HepG2 (cell line): Measurements from ENCODE around the gene PMM2. TPM values are rescaled to one million over a fixed set of nuclear protein-coding genes. Genes with fewer than 3 reads are reported as not detected.

ENCODE experiments used
- CREBL2 ChIP-seq: sonication (generic); formaldehyde crosslinking; IDR thresholded peaks from 2 replicates; pipeline ENCODE4 v1.8.1; 2023; ENCODE audit warnings: missing genetic modification reagents, mild to moderate bottlenecking, borderline replicate concordance
- CSRNP2 ChIP-seq: sonication (generic); formaldehyde crosslinking; conservative IDR thresholded peaks from 2 replicates; pipeline ENCODE4 v1.8.0; 2022; ENCODE audit warnings: low read depth, missing genetic modification reagents
- DMTF1 ChIP-seq: sonication (generic); formaldehyde crosslinking; IDR thresholded peaks from 2 replicates; pipeline ENCODE4 v1.4.0; 2020; ENCODE audit warnings: mild to moderate bottlenecking, missing genetic modification reagents
- GABPB1 ChIP-seq: IDR thresholded peaks from 2 replicates; pipeline ENCODE4 v1.6.1; 2016; ENCODE audit warnings: mild to moderate bottlenecking, missing genetic modification reagents, moderate library complexity, missing compliant biosample characterization
- HNF4A ChIP-seq: sonication (generic); formaldehyde crosslinking; IDR thresholded peaks from 2 replicates; pipeline ENCODE4 v1.4.0; 2020; ENCODE audit warnings: missing genetic modification reagents
- KLF16 ChIP-seq, 2 experiments: sonication (generic) in 1 of 2; formaldehyde crosslinking in 1 of 2; IDR thresholded peaks; 2 replicates each; pipeline versions ENCODE4 v1.6.1 to v1.8.0; 2016 to 2023; ENCODE audit warnings: missing genetic modification reagents in 2 of 2, missing compliant biosample characterization in 1 of 2
- KLF9 ChIP-seq: IDR thresholded peaks from 2 replicates; pipeline ENCODE4 v1.6.1; 2016; ENCODE audit warnings: low read depth
- RAD21 ChIP-seq: fragments of 450-650 bp; formaldehyde crosslinking; IDR thresholded peaks from 2 replicates; pipeline ENCODE4 v1.5.0; 2020; ENCODE audit warnings: mild to moderate bottlenecking
- RBM22 ChIP-seq: fragments of 200-400 bp; formaldehyde crosslinking; optimal IDR thresholded peaks from 2 replicates; pipeline ENCODE3; 2017; ENCODE audit warnings: mild to moderate bottlenecking, low read length, moderate library complexity
- SSRP1 ChIP-seq: IDR thresholded peaks from 2 replicates; pipeline ENCODE4 v1.6.1; 2016; ENCODE audit warnings: control low read depth
- TAF1 ChIP-seq: sonication (generic); formaldehyde crosslinking; IDR thresholded peaks from 2 replicates; pipeline ENCODE4 v1.4.0; 2020; ENCODE audit warnings: missing genetic modification reagents
- THRA ChIP-seq: sonication (generic); formaldehyde crosslinking; IDR thresholded peaks from 2 replicates; pipeline ENCODE4 v1.4.0; 2020; ENCODE audit warnings: missing genetic modification reagents, borderline replicate concordance
- TOPORS ChIP-seq: sonication (generic); formaldehyde crosslinking; IDR thresholded peaks from 2 replicates; pipeline ENCODE4 v1.8.0; 2023; ENCODE audit warnings: mild to moderate bottlenecking, missing genetic modification reagents
- USF2 ChIP-seq, 2 experiments: sonication (generic) in 1 of 2; formaldehyde crosslinking in 1 of 2; IDR thresholded peaks; 2 replicates each; pipeline versions ENCODE4 v1.5.1 to v1.6.1; 2011 to 2020; ENCODE audit warnings: borderline replicate concordance in 1 of 2, low read depth in 1 of 2, low read length in 1 of 2, mild to moderate bottlenecking in 1 of 2, missing genetic modification reagents in 1 of 2, moderate library complexity in 1 of 2
- ZMYM3 ChIP-seq: sonication (generic); formaldehyde crosslinking; IDR thresholded peaks from 2 replicates; pipeline ENCODE4 v1.5.1; 2020; ENCODE audit warnings: mild to moderate bottlenecking, missing genetic modification reagents
- ZNF503 ChIP-seq: sonication (generic); formaldehyde crosslinking; IDR thresholded peaks from 2 replicates; pipeline ENCODE4 v1.4.0; 2020; ENCODE audit warnings: missing genetic modification reagents
- ZNF576 ChIP-seq: sonication (generic); formaldehyde crosslinking; IDR thresholded peaks from 2 replicates; pipeline ENCODE4 v1.4.0; 2020; ENCODE audit warnings: mild to moderate bottlenecking, missing genetic modification reagents
- ZNF691 ChIP-seq: sonication (generic); formaldehyde crosslinking; IDR thresholded peaks from 2 replicates; pipeline ENCODE4 v1.4.0; 2020; ENCODE audit warnings: missing genetic modification reagents, low read depth, mild to moderate bottlenecking, borderline replicate concordance
- polyA plus RNA-seq, 8 experiments: library from polyadenylated mRNA; depleted of rRNA in 3 of 8; stranded (reverse) in 7 of 8; unstranded in 1 of 8; fragments of >200 nt; fragmentation: Illumina TruSeq in 4 of 8; extraction: Trizol in 4 of 8; gene quantifications; 2 replicates each; pipeline versions ENCODE4 v1.2.1 to v1.2.3, GENCODE V29; 2011 to 2016; ENCODE audit warnings: low read depth in 4 of 8, missing spikeins in 1 of 8, mixed read lengths in 1 of 8; ENCODE audit not compliant: insufficient read depth in 1 of 8
- total RNA-seq, 5 experiments: library from RNA; depleted of rRNA; stranded (reverse); fragments of >200 nt; fragmentation: Illumina TruSeq; extraction: Trizol; gene quantifications; 2 replicates each; pipeline ENCODE4 v1.2.3, GENCODE V29; 2016; ENCODE audit warnings: low read depth in 1 of 5

The PMM2 gene
- total and polyA plus RNA-seq, 2 of the 13 experiments (the other 11 are each of a cell fraction or from before 2014, with no cell fraction given) = 52.2 to 93.7 TPM

GRCh38 chr16:8890549-8890921 is 92.9 kb downstream of the PMM2 start (continued):
- TF ChIP-seq THRA = no peak
- no peak for TF ChIP-seq RAD21
- no peak for TF ChIP-seq TOPORS
- TF ChIP-seq DMTF1 = no peak
- TF ChIP-seq ZNF503 = no peak
- no peak for TF ChIP-seq USF2 (IDR thresholded peaks at IDR 0.05; ENCODE audit: low read depth, low read length)
- no peak for TF ChIP-seq USF2 (CRISPR knock-in tag; IDR thresholded peaks at IDR 0.05; ENCODE audit: borderline replicate concordance)
- TF ChIP-seq CSRNP2 (CRISPR knock-in tag) = no peak
- TF ChIP-seq CREBL2 = no peak
- 0 out of 2 replicates have a peak, but pooled peaks have one; percentile 57 for TF ChIP-seq SSRP1 (CRISPR knock-in tag)
- TF ChIP-seq GABPB1 (CRISPR knock-in tag) = no peak
- TF ChIP-seq ZNF691 = no peak
- TF ChIP-seq TAF1 (CRISPR knock-in tag) = no peak
- no peak for TF ChIP-seq ZMYM3 (CRISPR knock-in tag)
- no peak for TF ChIP-seq KLF16 (CRISPR knock-in tag; IDR thresholded peaks at IDR 0.05)
- TF ChIP-seq HNF4A (CRISPR knock-in tag) = no peak
- no peak for TF ChIP-seq KLF9 (CRISPR knock-in tag)
- peak; percentile 86 for TF ChIP-seq RBM22
- TF ChIP-seq ZNF576 (CRISPR knock-in tag) = no peak
